Heart right ventricle (tissue), 16 donors: Measurements from ENCODE around the gene ATM. TPM values are rescaled to one million over a fixed set of nuclear protein-coding genes. Genes with fewer than 3 reads are reported as not detected.

Source experiments
- ATAC-seq, 8 donors: fragments of 200-7000 bp; cut with Tn5 transposase; one replicate each; pipeline ENCODE4 v1.9.1; 2020; ENCODE audit warnings: mild to moderate bottlenecking in 8 of 8, moderate library complexity in 8 of 8, moderate number of reproducible peaks in 1 of 8
- DNase-seq, 2 donors: peaks; one replicate each; pipeline ENCODE4 v3.0.0-alpha.2; 2020
- H3K27ac ChIP-seq, 10 donors: fragments of 200-600 bp; sonication (generic) in 2 of 10; one replicate each; pipeline versions ENCODE4 v1.5.0 to v1.8.0; 2020 to 2022; ENCODE audit warnings: mild to moderate bottlenecking in 3 of 10
- H3K27me3 ChIP-seq, 7 donors: fragments of 200-600 bp; one replicate each; pipeline ENCODE4 v1.8.0; 2021 to 2022; ENCODE audit warnings: mild to moderate bottlenecking in 2 of 7
- H3K36me3 ChIP-seq, 9 donors: fragments of 200-600 bp; sonication (generic) in 1 of 9; one replicate each; pipeline versions ENCODE4 v1.5.0 to v1.8.0; 2020 to 2022; ENCODE audit warnings: mild to moderate bottlenecking in 2 of 9
- H3K4me1 ChIP-seq, 9 donors: fragments of 200-600 bp; sonication (generic) in 1 of 9; one replicate each; pipeline versions ENCODE4 v1.5.0 to v1.8.0; 2020 to 2022; ENCODE audit warnings: mild to moderate bottlenecking in 4 of 9
- H3K4me3 ChIP-seq, 10 donors: fragments of 200-600 bp; sonication (generic) in 2 of 10; one replicate each; pipeline versions ENCODE4 v1.5.0 to v1.8.0; 2020 to 2022; ENCODE audit warnings: mild to moderate bottlenecking in 7 of 10, moderate library complexity in 2 of 10
- H3K9me3 ChIP-seq, 11 donors: fragments of 200-600 bp in 10 of 11; sonication (generic) in 2 of 11; one replicate each; pipeline versions ENCODE4 v1.5.0 to v1.8.0; 2013 to 2022; ENCODE audit warnings: mild to moderate bottlenecking in 2 of 11, control low read depth in 1 of 11, moderate library complexity in 1 of 11
- CTCF ChIP-seq, 9 donors: fragments of 200-600 bp; sonication (generic) in 2 of 9; IDR thresholded peaks; one replicate each; pipeline versions ENCODE4 v1.5.0 to v1.8.0; 2021 to 2022; ENCODE audit warnings: antibody characterized with exemption in 9 of 9, mild to moderate bottlenecking in 5 of 9, moderate library complexity in 1 of 9
- WGBS, 2 donors: extraction: QIAGEN DNeasy Blood & Tissue Kit; methylation state at CpG; one replicate each; pipeline ENCODE4 v1.1.7; 2013; ENCODE audit warnings: inconsistent platforms in 1 of 2; 5-methylcytosine and 5-hydroxymethylcytosine counted together
- intact Hi-C, 10 donors: fragments of 100-400 bp; cut with DNase I; formaldehyde crosslinking; loops; one replicate each; pipeline versions ENCODE4 v1.11.1 to v1.14.2; 2022
- polyA plus RNA-seq, 2 donors: library from polyadenylated mRNA; stranded (reverse); fragments of 200-250 nt; gene quantifications; one replicate each; pipeline ENCODE4 v1.2.3, GENCODE V29; 2013
- total RNA-seq, 10 donors: library from RNA; stranded (reverse); fragmentation: NEBNext Ultra II Directional in 3 of 10; extraction: Animal tissue kit (Norgen Biotek cat#: 25700) in 3 of 10; gene quantifications; one replicate each; pipeline versions ENCODE4 v1.2.1 to v1.2.4, GENCODE V29; 2021 to 2023
- donor health status: Arrhythmogenic right ventricular cardiomyopathy.
- donor health status: ischemic (EF 13 %, LVEDD 7.1; RV severe dilation, severe dysfunction).
- donor health status: healthy with polysubstance abuse.
- donor health status: DM: no; HTN: yes; CAD: no.
- donor health status: DM: no; HTN: no; CAD: no.
- donor health status: ischemic (EF 25% LVEDD 6.9; RV normal size, moderate dysfunction).
- donor health status: ischemic (EF 25% LVEDD 5.7; RV mildly dilated, moderate dysfunction).
- donor health status: healthy.
- donor health status: DM: yes; HTN: yes; CAD: no.
- donor health status: Ischemic cardiomyopathy.
- donor health status: ischemic (EF 35%, LVEDD 5.7; RV mildly dilated, moderate dysfunction).
- donor health status: nonischemic (EF 11% LVEDD 7.7; RV severe dilation, severe dysfunction).
- donor health status: DM: yes; HTN: yes; CAD: no.
- donor health status: PGD.
- donor health status: ischemic (EF 29% LVEDD 5.4; RV normal size, mild dysfunction).
- donor health status: nonischemic (EF 23%, LVEDD 6.1; RV moderate dilation, normal function).

ATM gene
- total and polyA plus RNA-seq, 12 donors, result 9.4 to 50.7 (median 33.7) TPM

GRCh38 chr11:108196901-108197300 lies 26.0 kb upstream of the ATM start:
- no peak for DNase-seq
- ATAC-seq, result no peak
- Histone ChIP-seq H3K27me3 (no peaks in the 10 kb centered on the region), H3K36me3 (peaks cover 0 to 62% (median 14%) of the 10 kb centered on the region in 9 donors), H3K4me1 (peaks cover 0 to 23% (median 4%) of the 10 kb centered on the region in 9 donors), H3K27ac (no peak overlapping the region), H3K9me3 (no peaks in the 10 kb centered on the region), H3K4me3 (no peak overlapping the region)
- TF ChIP-seq CTCF (IDR thresholded peaks at IDR 0.05), result no peak
- WGBS, 2 donors, result 96 to 99% methylated on average over 3 of the region's 3 CpGs
- intact Hi-C loops, result no loop called here

GRCh38 chr11:108197351-108197750 lies 25.5 kb upstream of the ATM start:
- H3K9me3 ChIP-seq, result no peaks in the 10 kb centered on the region
- H3K27ac ChIP-seq, result no peak overlapping the region
- intact Hi-C loops, result no loop called here
- H3K4me1 ChIP-seq, result peaks cover 0 to 23% (median 4%) of the 10 kb centered on the region in 9 donors
- no peak for DNase-seq
- peaks cover 0 to 59% (median 14%) of the 10 kb centered on the region in 9 donors for H3K36me3 ChIP-seq
- TF ChIP-seq CTCF (IDR thresholded peaks at IDR 0.05), result no peak
- ATAC-seq, result no peak
- no peaks in the 10 kb centered on the region for H3K27me3 ChIP-seq
- H3K4me3 ChIP-seq, result no peak overlapping the region

- intact Hi-C loops, result no loop called here
- Histone ChIP-seq H3K4me3 (no peak overlapping the region), H3K27ac (no peak overlapping the region), H3K9me3 (peaks cover 0 to under 1% (median 0%) of the 10 kb centered on the region in 11 donors), H3K36me3 (peaks cover 0 to 53% (median 14%) of the 10 kb centered on the region in 9 donors), H3K4me1 (peaks cover 0 to 23% (median 4%) of the 10 kb centered on the region in 9 donors), H3K27me3 (no peaks in the 10 kb centered on the region)
- TF ChIP-seq CTCF (IDR thresholded peaks at IDR 0.05), result no peak
- ATAC-seq (peak in 3 of 8 donors; percentile 34 to 63 (median 49)), DNase-seq (no peak)
- 81% methylated on average over 8 of the region's 8 CpGs for WGBS, 2 donors
Observed at GRCh38 chr11:108198833-108199232, 24.0 kb upstream of the ATM start.

- H3K4me1 ChIP-seq, result peaks cover 0 to 23% (median 4%) of the 10 kb centered on the region in 9 donors
- intact Hi-C loops, result no loop called here
- H3K27me3 ChIP-seq, result no peaks in the 10 kb centered on the region
- DNase-seq, result no peak
- no peak overlapping the region for H3K4me3 ChIP-seq
- TF ChIP-seq CTCF (IDR thresholded peaks at IDR 0.05), result no peak
- WGBS, 2 donors, result 78 to 80% methylated on average over 12 of the region's 12 CpGs
- peaks cover 0 to 53% (median 23%) of the 10 kb centered on the region in 9 donors for H3K36me3 ChIP-seq
- peaks cover 0 to 9% (median 0%) of the 10 kb centered on the region in 11 donors for H3K9me3 ChIP-seq
- peak overlapping the region in 1 of 10 donors; percentile 42 for H3K27ac ChIP-seq
- ATAC-seq, result peak in 1 of 8 donors; percentile 34
Observed at GRCh38 chr11:108199446-108200321, 23.2 kb upstream of the ATM start.
